ENCODE results near the gene CCHCR1. TPM values are rescaled to one million over a fixed set of nuclear protein-coding genes. Genes with fewer than 3 reads are reported as not detected.

CCHCR1 gene
- total and polyA plus RNA-seq, 9 donors = 11.2 to 31.5 (median 23.6) TPM

GRCh38 chr6:31179896-31180295, 22.3 kb upstream of the CCHCR1 start:
- H3K27ac ChIP-seq = no peak overlapping the region

GRCh38 chr6:31179042-31179386, 21.4 kb upstream of the CCHCR1 start:
- H3K4me3 ChIP-seq = no peak overlapping the region
- intact Hi-C loops (cut with DNase I) = no loop called here
- WGBS, 3 donors = 50 to 70% (median 58%) methylated on average over 4 of the region's 4 CpGs

More at GRCh38 chr6:31179896-31180295, 22.3 kb upstream of the CCHCR1 start:
- Histone ChIP-seq H3K9me3 (no peaks in the 10 kb centered on the region), H3K27me3 (no peaks in the 10 kb centered on the region), H3K4me3 (no peak overlapping the region), H3K4me1 (ENCODE audit: insufficient read depth) (no peaks in the 10 kb centered on the region), H3K36me3 (no peaks in the 10 kb centered on the region)
- intact Hi-C loops (cut with DNase I) = no loop called here
- TF ChIP-seq EP300 (IDR thresholded peaks at IDR 0.05) = no peak
- TF ChIP-seq CTCF (IDR thresholded peaks at IDR 0.05) = no peak
- no peak for TF ChIP-seq POLR2A (IDR thresholded peaks at IDR 0.05)
- no peak for DNase-seq
- WGBS, 3 donors = 93 to 96% (median 94%) methylated on average over 8 of the region's 8 CpGs

GRCh38 chr6:31178143-31179041, 20.8 kb upstream of the CCHCR1 start:
- TF ChIP-seq CTCF (IDR thresholded peaks at IDR 0.05) = no peak
- no peak for TF ChIP-seq POLR2A (IDR thresholded peaks at IDR 0.05)
- TF ChIP-seq EP300 (IDR thresholded peaks at IDR 0.05) = no peak
- Histone ChIP-seq H3K9me3 (no peaks in the 10 kb centered on the region), H3K27me3 (no peaks in the 10 kb centered on the region), H3K27ac (no peak overlapping the region), H3K36me3 (no peaks in the 10 kb centered on the region), H3K4me3 (no peak overlapping the region), H3K4me1 (ENCODE audit: insufficient read depth) (no peaks in the 10 kb centered on the region)
- no peak for DNase-seq
- WGBS, 3 donors = 36 to 45% (median 42%) methylated on average over 8 of the region's 8 CpGs
- intact Hi-C loops (cut with DNase I) = no loop called here

More at GRCh38 chr6:31179042-31179386, 21.4 kb upstream of the CCHCR1 start:
- Histone ChIP-seq H3K27me3 (no peaks in the 10 kb centered on the region), H3K36me3 (no peaks in the 10 kb centered on the region), H3K4me1 (ENCODE audit: insufficient read depth) (no peaks in the 10 kb centered on the region), H3K9me3 (no peaks in the 10 kb centered on the region), H3K27ac (no peak overlapping the region)
- DNase-seq = no peak
- no peak for TF ChIP-seq CTCF (IDR thresholded peaks at IDR 0.05)
- no peak for TF ChIP-seq EP300 (IDR thresholded peaks at IDR 0.05)
- TF ChIP-seq POLR2A (IDR thresholded peaks at IDR 0.05) = no peak

GRCh38 chr6:31175971-31176370, 18.4 kb upstream of the CCHCR1 start:
- no peaks in the 10 kb centered on the region for H3K4me1 ChIP-seq (ENCODE audit: insufficient read depth)
- no peaks in the 10 kb centered on the region for H3K36me3 ChIP-seq
- no peaks in the 10 kb centered on the region for H3K27me3 ChIP-seq
- DNase-seq = no peak
- TF ChIP-seq CTCF (IDR thresholded peaks at IDR 0.05) = no peak
- H3K27ac ChIP-seq = no peak overlapping the region
- 65 to 79% (median 78%) methylated on average over 3 of the region's 3 CpGs for WGBS, 3 donors
- no peak overlapping the region for H3K4me3 ChIP-seq
- H3K9me3 ChIP-seq = no peaks in the 10 kb centered on the region
- intact Hi-C loops (cut with DNase I) = no loop called here
